Measurements from ENCODE around the gene POMT1. TPM values are rescaled to one million over a fixed set of nuclear protein-coding genes. Genes with fewer than 3 reads are reported as not detected.
"Not testable (repeated sequence)": the region's sequence is repeated elsewhere in the genome, so short reads cannot be mapped to it uniquely, and the experiment has no call there.

The POMT1 gene
- total RNA-seq, 1 donor from 2014 or later: 27.4 TPM

- no peak for DNase-seq
Observed at GRCh38 chr9:131496844-131497405, 5.8 kb upstream of the POMT1 start.

- DNase-seq: no peak
Observed at GRCh38 chr9:131499254-131499767, 3.4 kb upstream of the POMT1 start.

- DNase-seq: no peak
Observed at GRCh38 chr9:131500377-131500776, 2.3 kb upstream of the POMT1 start.

GRCh38 chr9:131500939-131501541, 1.7 kb upstream of the POMT1 start:
- DNase-seq: no peak

- no peak for DNase-seq
Observed at GRCh38 chr9:131503626-131504465, 1.1 kb downstream of the POMT1 start.

- DNase-seq: no peak
Observed at GRCh38 chr9:131505012-131505411, 2.3 kb downstream of the POMT1 start.

- DNase-seq: no peak
Observed at GRCh38 chr9:131511416-131511815, 8.7 kb downstream of the POMT1 start.

- DNase-seq: no peak
Observed at GRCh38 chr9:131511880-131512279, 9.2 kb downstream of the POMT1 start.

- no peak for DNase-seq
Observed at GRCh38 chr9:131513177-131513576, 10.5 kb downstream of the POMT1 start.

GRCh38 chr9:131515559-131516031, 12.9 kb downstream of the POMT1 start:
- DNase-seq: not testable (repeated sequence)

- DNase-seq: no peak
Observed at GRCh38 chr9:131516100-131516499, 13.4 kb downstream of the POMT1 start.

GRCh38 chr9:131516930-131517329, 14.2 kb downstream of the POMT1 start:
- DNase-seq: no peak

GRCh38 chr9:131517761-131518190, 15.1 kb downstream of the POMT1 start:
- DNase-seq: no peak

GRCh38 chr9:131518553-131518952, 15.8 kb downstream of the POMT1 start:
- no peak for DNase-seq

GRCh38 chr9:131520503-131520902, 17.8 kb downstream of the POMT1 start:
- DNase-seq: no peak

GRCh38 chr9:131521203-131521602, 18.5 kb downstream of the POMT1 start:
- no peak for DNase-seq

GRCh38 chr9:131521822-131522221, 19.1 kb downstream of the POMT1 start:
- DNase-seq: no peak

- DNase-seq: no peak
Observed at GRCh38 chr9:131522257-131523085, 19.8 kb downstream of the POMT1 start.

- no peak for DNase-seq
Observed at GRCh38 chr9:131523086-131523388, 20.3 kb downstream of the POMT1 start.

GRCh38 chr9:131523451-131524435, 21.0 kb downstream of the POMT1 start:
- DNase-seq: no peak

- DNase-seq: no peak
Observed at GRCh38 chr9:131524665-131525315, 22.1 kb downstream of the POMT1 start.
